Breast epithelium (tissue), 4 donors: ENCODE results near the gene NR1I3. TPM values are rescaled to one million over a fixed set of nuclear protein-coding genes. Genes with fewer than 3 reads are reported as not detected.

ENCODE experiments used
- DNase-seq, 2 donors: peaks; one replicate each; pipeline ENCODE4 v3.0.0-alpha.2; 2019; ENCODE audit warnings: low spot score in 2 of 2
- H3K27ac ChIP-seq, 2 donors: fragments of 200-600 bp; sonication (generic) in 1 of 2; one replicate each; pipeline ENCODE4 v1.5.1; 2016 to 2019; ENCODE audit warnings: mild to moderate bottlenecking in 1 of 2
- H3K27me3 ChIP-seq, 2 donors: fragments of 200-600 bp; sonication (generic) in 1 of 2; one replicate each; pipeline versions ENCODE4 v1.5.1 to v1.6.0; 2017 to 2019; ENCODE audit warnings: control low read depth in 1 of 2, mild to moderate bottlenecking in 1 of 2
- H3K36me3 ChIP-seq: fragments of 200-600 bp; one replicate; pipeline ENCODE4 v1.5.1; 2019
- H3K4me1 ChIP-seq, 2 donors: fragments of 200-600 bp; sonication (generic); one replicate each; pipeline ENCODE4 v1.5.1; 2016 to 2019; ENCODE audit warnings: control low read depth in 1 of 2
- H3K4me3 ChIP-seq, 3 donors: fragments of 200-600 bp; sonication (generic); 1 replicate in 2 of 3; 2 replicates in 1 of 3; pipeline ENCODE4 v1.5.1; 2016 to 2019; ENCODE audit warnings: mild to moderate bottlenecking in 3 of 3, moderate library complexity in 2 of 3
- H3K9me3 ChIP-seq, 2 donors: fragments of 200-600 bp; sonication (generic) in 1 of 2; one replicate each; pipeline ENCODE4 v1.5.1; 2016 to 2019; ENCODE audit warnings: control low read depth in 1 of 2
- CTCF ChIP-seq, 3 donors: fragments of 450-650 bp; IDR thresholded peaks; one replicate each; pipeline ENCODE4 v1.5.1; 2016 to 2017; ENCODE audit warnings: antibody characterized with exemption in 3 of 3, mild to moderate bottlenecking in 3 of 3, moderate library complexity in 3 of 3
- POLR2A ChIP-seq: fragments of 450-650 bp; IDR thresholded peaks from one replicate; pipeline ENCODE4 v1.6.1; 2016; ENCODE audit warnings: antibody characterized with exemption, mild to moderate bottlenecking, moderate library complexity
- POLR2AphosphoS5 ChIP-seq, 3 donors: sonication (generic); formaldehyde crosslinking; IDR thresholded peaks; one replicate each; pipeline ENCODE4 v1.6.1; 2017; ENCODE audit warnings: antibody characterized with exemption in 3 of 3
- intact Hi-C: fragments of 100-400 bp; cut with DNase I; formaldehyde crosslinking; loops from one replicate; pipeline ENCODE4 v1.15.1; 2023; ENCODE audit warnings: low total_unique reads
- total RNA-seq, 3 donors: library from RNA; depleted of rRNA; stranded (reverse); fragments of >200 nt; gene quantifications; one replicate each; pipeline ENCODE4 v1.1.0, GENCODE V29; 2016

Gene NR1I3
- total RNA-seq, 3 donors from 2014 or later, result not detected

DNA sequence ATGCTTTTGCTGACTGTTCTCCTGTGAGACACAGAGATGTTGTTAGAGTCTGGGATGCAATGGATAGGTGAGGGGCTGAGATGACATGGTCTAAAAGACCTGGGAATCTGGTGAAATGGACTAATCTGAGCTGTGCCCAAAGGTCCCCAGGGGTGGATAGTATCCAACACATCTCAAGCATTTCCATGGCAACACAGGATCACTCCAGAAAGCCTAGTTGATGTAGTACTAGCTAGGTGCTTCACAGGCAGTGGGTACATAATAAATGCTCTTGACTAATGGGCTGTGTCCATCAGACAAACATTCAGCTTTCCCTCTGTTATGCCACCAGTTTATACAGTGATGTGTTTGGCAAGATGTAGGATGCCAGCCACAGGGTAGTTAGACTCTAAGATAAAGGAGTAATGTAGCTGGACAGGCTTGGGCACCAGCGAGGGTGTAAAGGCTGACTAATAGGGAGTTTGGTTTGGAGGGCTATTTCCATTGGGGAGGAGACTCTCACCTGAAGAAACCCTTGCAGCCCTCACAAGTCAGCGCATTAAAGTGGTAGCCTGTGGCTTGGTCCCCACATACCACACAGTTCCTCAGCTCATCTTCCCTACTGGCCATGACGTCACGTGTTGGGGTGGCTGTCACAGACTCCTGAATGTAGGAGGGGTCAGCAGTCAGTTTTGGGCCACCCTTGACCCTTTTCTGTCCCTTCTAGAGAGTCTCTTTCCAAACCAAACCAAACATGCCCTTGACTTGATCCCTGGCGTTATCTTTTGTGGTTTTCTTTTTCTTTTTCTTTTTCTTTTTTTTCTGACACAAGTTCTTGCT, 1.8 kb downstream of the NR1I3 start:
- Histone ChIP-seq H3K36me3 (no peaks in the 10 kb centered on the region), H3K9me3 (no peaks in the 10 kb centered on the region), H3K27ac (no peak overlapping the region), H3K27me3 (no peaks in the 10 kb centered on the region), H3K4me3 (no peak overlapping the region), H3K4me1 (no peaks in the 10 kb centered on the region)
- intact Hi-C loops, result no loop called here
- DNase-seq, result no peak
- TF ChIP-seq CTCF (IDR thresholded peaks at IDR 0.05) (no peak), POLR2AphosphoS5 (IDR thresholded peaks at IDR 0.05) (no peak)

- intact Hi-C loops, result no loop called here
- no peaks in the 10 kb centered on the region for H3K27me3 ChIP-seq
- no peaks in the 10 kb centered on the region for H3K36me3 ChIP-seq
- H3K4me1 ChIP-seq, result no peaks in the 10 kb centered on the region
- H3K27ac ChIP-seq, result no peak overlapping the region
- H3K4me3 ChIP-seq, result no peak overlapping the region
- DNase-seq, result no peak
- TF ChIP-seq POLR2AphosphoS5 (IDR thresholded peaks at IDR 0.05), result no peak
- no peak for TF ChIP-seq POLR2A
- TF ChIP-seq CTCF (IDR thresholded peaks at IDR 0.05), result no peak
- H3K9me3 ChIP-seq, result no peaks in the 10 kb centered on the region
These were observed 4.9 kb downstream of the NR1I3 start for GRCh38 chr1:161233102-161233501.

- H3K27ac ChIP-seq, result no peak overlapping the region
- DNase-seq, result no peak
- intact Hi-C loops, result no loop called here
- H3K36me3 ChIP-seq, result no peaks in the 10 kb centered on the region
- no peaks in the 10 kb centered on the region for H3K9me3 ChIP-seq
- H3K4me3 ChIP-seq, result no peak overlapping the region
- peaks cover 0 to 7% of the 10 kb centered on the region in 2 donors for H3K4me1 ChIP-seq
- no peak for TF ChIP-seq CTCF (IDR thresholded peaks at IDR 0.05)
- H3K27me3 ChIP-seq, result no peaks in the 10 kb centered on the region
These were observed 7.2 kb downstream of the NR1I3 start for GRCh38 chr1:161230762-161231161.

- no peaks in the 10 kb centered on the region for H3K27me3 ChIP-seq
- no peak for DNase-seq
- intact Hi-C loops, result loop anchor here (10.0 kb wide), 1 partner anchor 155 kb away; no protein-coding TSS in a partner anchor
- no peak for TF ChIP-seq POLR2A
- no peaks in the 10 kb centered on the region for H3K36me3 ChIP-seq
- H3K27ac ChIP-seq, result no peak overlapping the region
- no peak overlapping the region for H3K4me3 ChIP-seq
- H3K4me1 ChIP-seq, result peaks cover 0 to 7% of the 10 kb centered on the region in 2 donors
- no peaks in the 10 kb centered on the region for H3K9me3 ChIP-seq
These were observed 8.1 kb downstream of the NR1I3 start for GRCh38 chr1:161229896-161230295.

DNA sequence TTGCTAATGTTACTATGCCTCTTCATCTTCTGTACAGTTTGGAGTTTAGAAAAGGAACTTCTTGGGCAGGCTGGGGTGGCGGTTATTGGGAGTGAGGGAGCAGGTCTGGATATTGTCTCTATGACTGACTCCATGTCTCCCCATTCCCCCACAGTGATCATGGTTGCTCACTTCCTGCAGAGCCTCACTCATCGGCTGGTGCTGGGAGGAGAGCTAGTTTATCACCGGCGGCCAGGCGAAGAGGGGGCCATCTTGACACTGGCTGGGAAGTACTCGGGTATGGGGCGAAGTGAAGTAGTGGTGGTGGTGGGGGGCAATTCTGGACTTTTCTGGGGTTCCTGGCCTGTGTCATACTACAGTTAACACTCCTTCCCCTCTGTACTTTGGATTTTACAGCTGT, 10.0 kb downstream of the NR1I3 start:
- Histone ChIP-seq H3K27me3 (no peaks in the 10 kb centered on the region), H3K27ac (peak overlapping the region; percentile 62 to 78), H3K4me3 (peak overlapping the region in 1 of 3 donors; percentile 57), H3K36me3 (no peaks in the 10 kb centered on the region), H3K4me1 (peaks cover 0 to 7% of the 10 kb centered on the region in 2 donors), H3K9me3 (no peaks in the 10 kb centered on the region)
- TF ChIP-seq POLR2A (no peak), CTCF (IDR thresholded peaks at IDR 0.05) (no peak), POLR2AphosphoS5 (IDR thresholded peaks at IDR 0.05) (no peak)
- DNase-seq, result no peak
- intact Hi-C loops, result loop anchor here (10.0 kb wide), 1 partner anchor 157 kb away; no protein-coding TSS in a partner anchor
